HEK293T (cell line): Measurements from ENCODE around the gene ANP32A.

Experiments used
- BHLHE40 ChIP-seq: fragments of 450-650 bp; IDR thresholded peaks from 2 replicates; pipeline ENCODE4 v1.6.1; 2016; ENCODE audit warnings: mild to moderate bottlenecking, moderate library complexity, borderline replicate concordance
- ELF4 ChIP-seq: fragments of 450-650 bp; IDR thresholded peaks from 2 replicates; pipeline ENCODE4 v1.6.1; 2017; ENCODE audit warnings: antibody characterized with exemption
- FOXK2 ChIP-seq: fragments of 450-650 bp; IDR thresholded peaks from 2 replicates; pipeline ENCODE4 v1.6.1; 2016; ENCODE audit warnings: mild to moderate bottlenecking
- FOXM1 ChIP-seq: fragments of 450-650 bp; IDR thresholded peaks from 2 replicates; pipeline ENCODE4 v1.6.1; 2017; ENCODE audit warnings: mild to moderate bottlenecking, borderline replicate concordance
- HDGF ChIP-seq: fragments of 450-650 bp; IDR thresholded peaks from 2 replicates; pipeline ENCODE4 v1.6.1; 2017; ENCODE audit warnings: antibody characterized with exemption, borderline replicate concordance
- L3MBTL2 ChIP-seq: fragments of 450-650 bp; conservative IDR thresholded peaks from 2 replicates; pipeline ENCODE4 v1.6.1; 2016; ENCODE audit warnings: mild to moderate bottlenecking
- SUZ12 ChIP-seq: fragments of 450-650 bp; IDR thresholded peaks from 2 replicates; pipeline ENCODE4 v1.6.1; 2016; ENCODE audit warnings: mild to moderate bottlenecking
- ZNF384 ChIP-seq: fragments of 450-650 bp; IDR thresholded peaks from 2 replicates; pipeline ENCODE4 v1.6.1; 2016
- TF ChIP-seq, protein P1 (sequence below): fragments of 450-650 bp; IDR thresholded peaks from 2 replicates; pipeline ENCODE4 v1.6.1; 2016

DNA sequence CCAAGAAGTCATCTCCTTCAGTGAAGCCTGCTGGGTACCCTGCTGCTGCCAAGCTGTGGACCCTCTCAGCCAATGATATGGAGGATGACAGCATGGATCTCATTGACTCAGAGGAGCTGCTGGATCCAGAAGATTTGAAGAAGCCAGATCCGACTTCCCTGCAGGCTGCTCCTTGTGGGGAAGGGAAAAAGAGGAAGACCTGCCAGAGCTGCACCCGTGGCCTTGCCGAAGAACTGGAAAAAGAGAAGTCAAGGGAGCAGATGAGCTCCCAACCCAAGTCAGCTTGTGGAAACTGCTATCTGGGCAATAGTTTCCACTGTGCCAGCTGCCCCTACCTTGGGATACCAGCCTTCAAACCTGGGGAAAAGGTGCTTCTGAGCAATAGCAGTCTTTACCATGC, 13.7 kb upstream of the ANP32A start:
- TF ChIP-seq FOXK2 (no peak), ZNF384 (no peak), SUZ12 (no peak), ELF4 (no peak), L3MBTL2 (no peak), HDGF (no peak), FOXM1 (no peak), BHLHE40 (no peak)
- TF ChIP-seq, protein P1, sequence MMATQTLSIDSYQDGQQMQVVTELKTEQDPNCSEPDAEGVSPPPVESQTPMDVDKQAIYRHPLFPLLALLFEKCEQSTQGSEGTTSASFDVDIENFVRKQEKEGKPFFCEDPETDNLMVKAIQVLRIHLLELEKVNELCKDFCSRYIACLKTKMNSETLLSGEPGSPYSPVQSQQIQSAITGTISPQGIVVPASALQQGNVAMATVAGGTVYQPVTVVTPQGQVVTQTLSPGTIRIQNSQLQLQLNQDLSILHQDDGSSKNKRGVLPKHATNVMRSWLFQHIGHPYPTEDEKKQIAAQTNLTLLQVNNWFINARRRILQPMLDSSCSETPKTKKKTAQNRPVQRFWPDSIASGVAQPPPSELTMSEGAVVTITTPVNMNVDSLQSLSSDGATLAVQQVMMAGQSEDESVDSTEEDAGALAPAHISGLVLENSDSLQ = no peak
